Type B pancreatic cell (in vitro differentiated cells): ENCODE measurements around the gene ADAMTS16. TPM values are rescaled to one million over a fixed set of nuclear protein-coding genes. Genes with fewer than 3 reads are reported as not detected.
A peak's percentile ranks its signal among the peaks of the same experiment; 100 is the strongest.

Source experiments
- DNase-seq: peaks from one replicate; pipeline ENCODE4 v3.0.0; 2021; ENCODE audit warnings: mixed read lengths; ENCODE audit not compliant: unreplicated experiment; ENCODE audit errors: extremely low spot score
- H3K27ac Mint-ChIP-seq: 2 replicates; pipeline ENCODE4 v1.8.0; 2021; ENCODE audit warnings: mild to moderate bottlenecking, mixed read lengths
- H3K27me3 Mint-ChIP-seq: 2 replicates; pipeline ENCODE4 v1.8.0; 2021; ENCODE audit warnings: mixed read lengths
- H3K36me3 Mint-ChIP-seq: 2 replicates; pipeline ENCODE4 v1.8.0; 2021; ENCODE audit warnings: mixed read lengths
- H3K4me1 Mint-ChIP-seq: one replicate; pipeline ENCODE4 v1.8.0; 2021; ENCODE audit warnings: mixed read lengths; ENCODE audit not compliant: unreplicated experiment
- H3K4me3 Mint-ChIP-seq: 2 replicates; pipeline ENCODE4 v1.8.0; 2021; ENCODE audit warnings: mild to moderate bottlenecking, mixed read lengths
- H3K9me3 Mint-ChIP-seq: 2 replicates; pipeline ENCODE4 v1.8.0; 2021; ENCODE audit warnings: mixed read lengths
- total RNA-seq: library from RNA; stranded (reverse); gene quantifications from 2 replicates; pipeline ENCODE4 v1.2.1, GENCODE V29; 2021; ENCODE audit warnings: low replicate concordance
- TF ChIP-seq, protein P1 (sequence below): fragments of 200-600 bp; sonication (generic); conservative IDR thresholded peaks from 2 replicates; pipeline ENCODE4 v1.5.0; 2021; ENCODE audit warnings: antibody characterized with exemption, mild to moderate bottlenecking

ADAMTS16 gene
- total RNA-seq, 1 donor from 2014 or later = 23.3 TPM

DNA sequence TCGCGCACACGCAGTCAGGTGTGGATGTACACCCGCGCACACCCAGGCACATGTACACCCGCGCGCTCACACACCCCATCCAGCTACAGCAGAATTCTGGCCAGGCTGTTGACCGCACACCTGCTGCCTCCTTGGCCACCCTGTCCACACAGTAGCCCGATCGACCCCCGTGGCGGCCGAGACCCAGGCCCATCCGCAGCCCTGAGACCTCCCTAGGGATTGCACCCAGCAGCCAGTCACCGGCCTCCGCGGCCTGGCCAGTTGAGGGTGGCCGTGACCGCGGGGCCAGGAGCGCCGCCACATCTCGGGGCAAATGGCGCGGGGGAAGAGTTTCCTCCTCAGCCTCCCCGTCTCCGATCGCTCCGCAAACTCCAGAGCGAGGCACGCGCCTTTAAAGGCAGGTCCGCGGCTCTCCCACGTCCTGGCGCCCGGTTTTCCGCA lies 774 bp upstream of the ADAMTS16 start:
- DNase-seq = no peak
- no peaks in the 10 kb centered on the region for H3K36me3 Mint-ChIP-seq
- H3K27me3 Mint-ChIP-seq = peaks cover 44% of the 10 kb centered on the region
- TF ChIP-seq, protein P1, sequence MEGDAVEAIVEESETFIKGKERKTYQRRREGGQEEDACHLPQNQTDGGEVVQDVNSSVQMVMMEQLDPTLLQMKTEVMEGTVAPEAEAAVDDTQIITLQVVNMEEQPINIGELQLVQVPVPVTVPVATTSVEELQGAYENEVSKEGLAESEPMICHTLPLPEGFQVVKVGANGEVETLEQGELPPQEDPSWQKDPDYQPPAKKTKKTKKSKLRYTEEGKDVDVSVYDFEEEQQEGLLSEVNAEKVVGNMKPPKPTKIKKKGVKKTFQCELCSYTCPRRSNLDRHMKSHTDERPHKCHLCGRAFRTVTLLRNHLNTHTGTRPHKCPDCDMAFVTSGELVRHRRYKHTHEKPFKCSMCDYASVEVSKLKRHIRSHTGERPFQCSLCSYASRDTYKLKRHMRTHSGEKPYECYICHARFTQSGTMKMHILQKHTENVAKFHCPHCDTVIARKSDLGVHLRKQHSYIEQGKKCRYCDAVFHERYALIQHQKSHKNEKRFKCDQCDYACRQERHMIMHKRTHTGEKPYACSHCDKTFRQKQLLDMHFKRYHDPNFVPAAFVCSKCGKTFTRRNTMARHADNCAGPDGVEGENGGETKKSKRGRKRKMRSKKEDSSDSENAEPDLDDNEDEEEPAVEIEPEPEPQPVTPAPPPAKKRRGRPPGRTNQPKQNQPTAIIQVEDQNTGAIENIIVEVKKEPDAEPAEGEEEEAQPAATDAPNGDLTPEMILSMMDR = no peak
- H3K9me3 Mint-ChIP-seq = no peaks in the 10 kb centered on the region
- peak overlapping the region; percentile 78 for H3K4me3 Mint-ChIP-seq
- H3K4me1 Mint-ChIP-seq = peaks cover 7% of the 10 kb centered on the region
- H3K27ac Mint-ChIP-seq = no peak overlapping the region

DNA sequence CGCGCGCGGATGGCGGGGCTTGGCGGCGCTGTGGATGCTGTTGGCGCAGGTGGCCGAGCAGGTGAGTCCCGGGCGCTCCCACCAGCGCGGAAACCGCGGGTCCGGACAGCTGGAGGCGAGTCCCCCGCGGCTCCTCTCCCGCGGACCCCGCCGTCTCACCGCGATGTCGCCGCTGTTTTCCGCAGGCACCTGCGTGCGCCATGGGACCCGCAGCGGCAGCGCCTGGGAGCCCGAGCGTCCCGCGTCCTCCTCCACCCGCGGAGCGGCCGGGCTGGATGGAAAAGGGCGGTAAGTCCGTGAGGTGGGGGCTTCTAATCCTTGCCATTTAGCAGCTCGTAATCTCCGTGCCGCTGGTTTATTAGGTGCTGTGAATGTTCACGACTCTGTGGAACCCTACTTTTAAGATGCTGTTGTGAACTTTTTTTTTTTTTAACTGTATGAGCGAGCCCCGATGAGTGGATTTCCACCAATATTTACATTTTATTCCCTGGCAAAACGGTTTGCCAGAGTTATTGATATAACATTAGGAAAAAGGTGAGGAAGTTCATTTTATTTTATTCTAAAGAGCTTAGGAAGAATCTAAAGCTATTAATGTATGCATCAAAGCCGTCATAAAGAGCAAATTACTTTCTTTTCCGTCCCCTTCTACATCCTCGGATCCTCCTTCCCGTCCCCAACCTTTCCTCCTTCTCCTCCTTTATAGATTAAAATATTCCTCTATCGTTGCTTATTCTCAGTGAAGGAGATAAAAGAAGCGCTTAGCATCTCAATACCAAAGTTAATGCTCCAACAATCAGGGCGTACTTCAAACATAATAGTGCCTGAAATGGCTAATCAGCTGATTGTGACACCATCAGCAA lies 579 bp downstream of the ADAMTS16 start:
- Mint-ChIP-seq H3K4me3 (peak overlapping the region; percentile 84), H3K9me3 (no peaks in the 10 kb centered on the region), H3K27me3 (peaks cover 44% of the 10 kb centered on the region), H3K27ac (no peak overlapping the region), H3K4me1 (peaks cover 7% of the 10 kb centered on the region), H3K36me3 (no peaks in the 10 kb centered on the region)
- no peak for DNase-seq
- TF ChIP-seq, protein P1 = no peak

DNA sequence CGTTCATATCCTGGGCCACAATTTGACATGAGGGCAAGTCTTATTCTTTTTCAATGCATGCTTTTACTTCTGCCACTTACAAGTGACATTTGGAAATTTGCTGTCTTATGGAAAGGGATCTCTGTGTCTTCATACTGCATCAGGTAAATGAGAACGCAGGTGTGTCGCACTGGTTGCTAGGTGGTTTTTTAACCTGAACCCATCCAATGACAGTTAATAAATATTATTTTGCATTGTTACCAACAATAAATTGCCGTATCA lies 1.1 kb downstream of the ADAMTS16 start:
- peak overlapping the region; percentile 84 for H3K4me3 Mint-ChIP-seq
- H3K4me1 Mint-ChIP-seq = peaks cover 7% of the 10 kb centered on the region
- H3K27me3 Mint-ChIP-seq = peaks cover 41% of the 10 kb centered on the region

DNA sequence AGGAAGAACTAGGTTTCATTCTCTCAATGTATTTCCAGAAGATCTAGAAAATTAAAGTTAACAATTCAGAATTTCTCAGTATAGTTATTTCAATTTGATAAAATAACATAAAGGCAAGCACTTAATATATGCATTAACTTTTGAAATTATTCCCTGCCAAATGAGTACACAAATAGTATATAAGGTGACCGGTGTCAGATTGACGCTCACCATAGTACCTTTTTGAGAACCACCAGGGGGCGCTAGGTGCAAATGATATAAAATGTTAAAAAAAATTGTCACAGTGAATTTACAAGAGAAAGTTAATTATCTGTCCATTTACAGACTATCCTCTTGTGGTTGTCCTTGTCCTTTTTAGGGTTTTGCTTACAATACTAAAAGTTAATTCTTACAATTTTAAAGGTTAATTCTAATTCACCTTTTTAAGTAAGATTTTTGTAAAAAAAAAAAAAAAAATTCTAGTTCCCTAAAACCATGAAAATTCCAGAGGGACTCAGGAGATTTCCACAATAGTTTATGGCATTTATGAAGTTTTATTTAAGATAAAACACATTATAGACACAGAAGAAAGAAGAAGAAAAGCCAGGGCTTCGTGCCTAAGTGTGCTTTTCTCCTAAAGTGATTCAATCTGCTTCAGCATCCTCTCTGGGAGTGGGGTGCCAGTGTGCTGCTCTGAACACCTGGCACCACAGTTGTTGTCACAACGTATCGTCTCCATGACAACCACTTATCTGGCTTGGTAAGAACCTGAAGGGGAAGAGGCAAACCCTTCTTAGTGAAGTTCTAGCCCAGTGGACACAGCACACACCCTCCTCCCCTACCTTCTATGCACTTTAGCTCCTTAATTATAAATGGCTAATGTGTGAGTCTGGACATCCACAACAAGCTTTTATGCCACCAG lies 1.7 kb downstream of the ADAMTS16 start:
- TF ChIP-seq, protein P1 = peak; percentile 93
- peak overlapping the region; percentile 84 for H3K4me3 Mint-ChIP-seq
- no peak overlapping the region for H3K27ac Mint-ChIP-seq
- peaks cover 3% of the 10 kb centered on the region for H3K36me3 Mint-ChIP-seq
- no peak for DNase-seq
- H3K27me3 Mint-ChIP-seq = peaks cover 35% of the 10 kb centered on the region
- peaks cover 7% of the 10 kb centered on the region for H3K4me1 Mint-ChIP-seq
- H3K9me3 Mint-ChIP-seq = no peaks in the 10 kb centered on the region

More for the DNA sequence above, 1.1 kb downstream of the ADAMTS16 start:
- no peaks in the 10 kb centered on the region for H3K9me3 Mint-ChIP-seq
- H3K27ac Mint-ChIP-seq = no peak overlapping the region
- no peaks in the 10 kb centered on the region for H3K36me3 Mint-ChIP-seq
- TF ChIP-seq, protein P1 = no peak
- DNase-seq = no peak

DNA sequence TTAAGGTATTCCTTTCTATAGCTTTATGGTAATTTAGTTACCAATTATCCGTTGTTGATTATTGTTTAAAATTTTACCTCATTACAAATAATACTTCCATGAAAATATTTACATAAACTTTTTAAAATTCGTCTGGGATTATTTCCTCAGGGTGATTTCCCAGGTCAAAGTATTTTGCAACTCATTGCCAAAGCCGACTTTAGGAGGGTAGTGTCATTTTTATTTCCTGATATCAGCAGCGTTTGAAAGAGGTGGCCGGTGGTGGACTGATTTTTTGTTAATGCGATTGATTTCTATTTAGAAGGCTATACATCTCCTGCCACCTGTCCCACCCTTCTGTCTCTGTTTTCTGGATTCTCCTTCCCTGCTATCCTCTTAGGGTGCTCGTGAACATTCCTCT lies 4.3 kb downstream of the ADAMTS16 start:
- Mint-ChIP-seq H3K27me3 (peaks cover 20% of the 10 kb centered on the region), H3K9me3 (peaks cover 5% of the 10 kb centered on the region), H3K4me3 (no peak overlapping the region), H3K4me1 (peaks cover 7% of the 10 kb centered on the region), H3K27ac (no peak overlapping the region), H3K36me3 (peaks cover 7% of the 10 kb centered on the region)
- no peak for DNase-seq
- TF ChIP-seq, protein P1 = no peak
